ENCODE results near the gene LILRB2.
"Not testable (repeated sequence)": the region's sequence is repeated elsewhere in the genome, so short reads cannot be mapped to it uniquely, and the experiment has no call there.

Gene LILRB2

DNA sequence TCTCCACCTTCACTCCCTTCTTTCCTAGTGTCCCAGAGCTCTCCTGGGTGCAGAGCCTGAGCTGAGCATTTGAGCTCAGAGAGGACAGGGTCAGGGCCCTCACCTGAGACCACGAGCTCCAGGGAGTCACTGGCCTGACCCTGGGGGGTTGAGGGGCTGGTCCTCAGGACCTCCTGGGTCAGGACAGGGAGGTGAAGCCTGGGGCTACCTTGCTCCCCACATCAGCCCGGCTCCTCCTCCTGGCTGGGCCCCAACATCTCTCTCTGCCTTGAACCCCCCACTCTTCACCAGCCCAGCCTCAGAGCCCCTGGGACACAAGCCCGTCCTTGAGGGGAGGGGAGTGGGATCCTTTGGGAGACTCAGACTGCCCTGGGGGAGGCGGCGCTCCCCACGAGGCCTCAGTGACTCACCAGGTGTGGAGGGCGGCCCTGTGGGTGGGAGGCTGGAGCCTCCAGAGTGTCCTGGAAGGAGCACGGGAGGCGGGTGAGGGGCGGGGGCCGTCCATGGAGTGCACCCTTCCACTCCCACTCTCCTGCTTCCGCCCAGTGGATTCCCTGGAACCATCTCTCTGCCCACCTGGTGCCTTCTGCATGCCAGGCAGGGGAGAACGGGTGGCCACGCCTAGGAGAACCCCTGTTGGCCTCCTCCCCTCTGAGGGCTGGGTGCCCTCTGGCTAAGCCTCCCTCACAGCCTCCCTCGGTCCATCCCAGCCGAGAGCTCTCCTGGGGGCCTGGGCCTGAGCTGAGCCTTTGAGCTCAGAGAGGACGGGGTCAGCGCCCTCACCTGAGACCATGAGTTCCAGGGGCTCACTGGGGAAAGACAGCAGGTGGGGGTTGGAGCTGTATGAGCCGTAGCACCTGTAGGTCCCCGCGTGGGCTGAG is 41.2 kb downstream of the LILRB2 start:
- DNase-seq, result not testable (repeated sequence)

DNA sequence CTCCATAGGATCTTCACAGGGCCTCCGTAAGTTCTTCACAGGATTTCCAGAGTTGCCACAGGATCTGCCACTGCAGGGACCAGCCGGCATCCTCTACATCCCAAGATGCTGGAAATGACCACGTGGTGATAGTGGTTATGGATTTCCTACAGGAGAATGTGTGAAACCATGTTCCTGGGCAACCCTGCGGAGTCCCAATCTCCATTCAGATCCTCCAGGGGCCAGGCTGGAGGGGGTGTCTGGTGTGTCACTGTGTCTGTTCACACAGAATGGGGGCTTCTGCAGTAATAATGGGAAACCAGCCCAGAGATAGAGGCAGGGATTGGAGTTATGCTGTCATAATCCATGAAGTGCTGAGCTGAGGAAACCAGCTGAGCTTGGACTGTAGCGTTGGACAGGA is 47.0 kb downstream of the LILRB2 start:
- DNase-seq, result no peak

DNA sequence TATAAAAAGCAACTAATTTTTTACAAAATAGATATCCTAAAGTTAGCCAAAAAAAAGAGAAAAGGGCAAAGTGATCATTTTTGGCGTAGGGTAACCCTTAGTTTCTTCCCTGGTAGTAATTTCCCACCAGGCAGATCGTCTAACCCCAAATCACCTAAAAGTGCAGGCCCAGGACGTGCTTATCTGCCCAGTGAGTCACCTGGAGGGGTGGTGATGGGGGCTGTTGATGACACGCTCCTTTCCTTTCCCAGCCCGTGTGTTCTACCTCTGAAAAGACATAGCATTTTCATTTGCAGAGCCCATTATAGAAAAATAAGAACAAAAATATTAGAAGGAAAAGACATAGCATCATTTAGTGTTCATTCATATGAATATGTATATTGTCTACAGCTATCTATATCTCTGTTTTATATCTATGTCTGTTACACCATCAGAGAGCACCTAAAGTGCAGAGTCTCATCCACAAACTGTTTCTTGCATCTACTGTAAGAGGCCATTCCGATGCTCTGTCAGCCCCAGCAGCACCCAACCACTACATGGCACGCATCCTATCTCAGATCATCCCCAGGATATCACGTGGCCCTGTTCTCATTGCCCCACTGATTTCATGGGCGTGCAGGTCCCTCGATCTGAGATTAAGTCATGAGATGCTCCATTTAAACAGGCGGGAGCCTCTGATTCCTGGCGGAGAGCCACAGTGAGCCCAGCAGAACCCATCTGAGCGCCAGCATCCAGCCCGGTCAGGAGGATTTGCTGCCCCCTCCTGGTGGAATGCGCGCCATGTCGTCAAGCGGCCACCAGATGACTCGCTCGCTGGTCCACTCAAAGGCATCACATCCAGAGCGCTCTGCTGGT is 49.6 kb downstream of the LILRB2 start:
- DNase-seq, result peak; percentile 60

DNA sequence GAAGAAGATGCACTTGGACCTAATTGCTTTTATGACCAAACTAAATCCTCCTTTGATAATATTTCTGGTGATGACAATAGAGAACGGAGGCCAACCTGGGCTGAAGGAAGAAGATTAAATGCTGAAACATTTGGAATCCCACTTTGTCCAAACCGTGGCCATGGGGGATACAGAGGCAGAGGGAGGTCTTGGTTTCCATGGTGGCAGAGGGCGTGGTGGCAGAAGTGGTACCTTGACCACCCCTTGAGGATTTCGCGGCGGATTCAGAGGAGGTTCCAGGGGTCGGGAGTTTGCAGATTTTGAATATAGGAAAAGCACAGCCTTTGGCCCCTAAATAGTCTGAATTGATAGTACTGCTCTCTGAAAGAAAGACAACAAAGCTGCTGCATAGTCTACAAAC is 50.9 kb downstream of the LILRB2 start:
- DNase-seq, result no peak

DNA sequence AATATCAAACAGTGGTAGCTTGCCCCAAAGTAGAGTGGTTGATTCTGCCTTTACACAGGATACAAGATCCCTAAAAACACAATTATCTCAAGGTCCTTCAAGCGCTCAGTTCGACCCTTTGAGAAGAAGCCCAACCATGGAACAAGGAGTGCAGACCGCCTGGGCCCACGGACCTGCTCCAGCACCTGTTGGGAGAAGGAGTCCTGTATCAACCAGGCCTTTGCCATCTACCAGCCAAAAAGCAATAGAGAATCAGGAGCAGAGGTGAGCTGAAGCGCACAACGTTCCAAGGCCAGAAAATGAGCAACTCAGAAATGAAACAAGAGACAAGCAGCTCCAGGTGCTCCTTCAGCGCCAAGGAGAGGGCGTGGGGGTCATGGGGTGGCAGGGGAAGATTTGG is 51.8 kb downstream of the LILRB2 start:
- no peak for DNase-seq

DNA sequence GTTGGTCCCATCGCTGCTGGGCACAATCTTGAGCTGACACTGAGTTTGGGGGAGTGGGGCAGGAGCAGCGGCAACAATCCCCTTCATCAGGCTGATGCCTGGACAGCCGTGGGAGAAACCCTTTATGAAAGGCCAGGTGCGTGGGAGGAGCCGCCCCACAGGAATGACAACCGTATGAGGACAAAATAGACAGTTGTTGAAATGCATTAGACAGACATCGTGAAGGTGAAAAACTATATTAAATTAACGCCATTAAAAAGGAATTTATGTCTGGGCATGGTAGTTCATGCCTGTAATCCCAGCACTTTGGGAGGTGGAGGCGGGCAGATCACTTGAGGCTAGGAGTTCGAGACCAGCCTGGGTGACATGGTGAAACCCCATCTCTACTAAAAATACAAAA is 56.3 kb downstream of the LILRB2 start:
- DNase-seq, result not testable (repeated sequence)

DNA sequence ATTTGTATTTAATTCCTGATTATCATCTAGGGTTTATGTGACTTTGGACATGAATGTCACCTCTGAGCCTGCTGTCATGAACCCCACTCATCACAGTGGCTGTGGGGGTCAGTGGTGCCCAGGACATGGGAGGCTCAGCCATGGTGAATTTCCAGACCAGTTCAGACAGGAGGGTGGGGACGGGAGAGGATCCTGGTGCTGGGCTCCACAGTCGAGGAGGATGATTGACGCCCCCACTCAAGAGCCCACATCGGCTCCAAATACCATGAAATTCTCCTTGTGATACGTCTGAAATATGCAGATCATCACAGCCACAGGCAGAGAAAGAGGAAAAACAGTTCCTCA is 57.0 kb downstream of the LILRB2 start:
- not testable (repeated sequence) for DNase-seq

All from KG1 (cell line).